GM19397 (cell line): Measurements from ENCODE around the gene PCA3.
"Not testable (repeated sequence)": the region's sequence is repeated elsewhere in the genome, so short reads cannot be mapped to it uniquely, and the experiment has no call there.

Source experiments
- ATAC-seq: cut with Tn5 transposase; IDR thresholded peaks from one replicate; pipeline ENCODE4 v1.9.1; 2021; ENCODE audit warnings: mild to moderate bottlenecking, moderate library complexity; ENCODE audit not compliant: unreplicated experiment

PCA3 gene

GRCh38 chr9:76764138-76764537, at the start of gene PCA3:
Gene PCA3, plus strand, starts transcription at chr9:76764438.
- no peak for ATAC-seq

- no peak for ATAC-seq
Measured at GRCh38 chr9:76716085-76716672, 48.1 kb upstream of the PCA3 start.

- ATAC-seq: no peak
Measured at GRCh38 chr9:76717176-76717575, 47.1 kb upstream of the PCA3 start.

- ATAC-seq: no peak
Measured at GRCh38 chr9:76717613-76718012, 46.6 kb upstream of the PCA3 start.

- ATAC-seq: no peak
Measured at GRCh38 chr9:76718166-76718565, 46.1 kb upstream of the PCA3 start.

GRCh38 chr9:76720245-76720644, 44.0 kb upstream of the PCA3 start:
- ATAC-seq: no peak

- no peak for ATAC-seq
Measured at GRCh38 chr9:76725011-76725546, 39.2 kb upstream of the PCA3 start.

- ATAC-seq: no peak
Measured at GRCh38 chr9:76725885-76726284, 38.4 kb upstream of the PCA3 start.

GRCh38 chr9:76729116-76729515, 35.1 kb upstream of the PCA3 start:
- ATAC-seq: no peak

- no peak for ATAC-seq
Measured at GRCh38 chr9:76729980-76730737, 34.1 kb upstream of the PCA3 start.

- no peak for ATAC-seq
Measured at GRCh38 chr9:76730801-76731200, 33.4 kb upstream of the PCA3 start.

GRCh38 chr9:76732341-76732958, 31.8 kb upstream of the PCA3 start:
- no peak for ATAC-seq

GRCh38 chr9:76733096-76733495, 31.1 kb upstream of the PCA3 start:
- no peak for ATAC-seq

- ATAC-seq: no peak
Measured at GRCh38 chr9:76734716-76735115, 29.5 kb upstream of the PCA3 start.

GRCh38 chr9:76737154-76737902, 26.9 kb upstream of the PCA3 start:
- no peak for ATAC-seq

- no peak for ATAC-seq
Measured at GRCh38 chr9:76738402-76738801, 25.8 kb upstream of the PCA3 start.

- no peak for ATAC-seq
Measured at GRCh38 chr9:76741524-76741923, 22.7 kb upstream of the PCA3 start.

- not testable (repeated sequence) for ATAC-seq
Measured at GRCh38 chr9:76742890-76743289, 21.3 kb upstream of the PCA3 start.

GRCh38 chr9:76743931-76744330, 20.3 kb upstream of the PCA3 start:
- no peak for ATAC-seq

- ATAC-seq: no peak
Measured at GRCh38 chr9:76744336-76744735, 19.9 kb upstream of the PCA3 start.

- ATAC-seq: no peak
Measured at GRCh38 chr9:76751001-76751400, 13.2 kb upstream of the PCA3 start.
